Naive thymus-derived CD4-positive, alpha-beta T cell (primary cell): ENCODE measurements around the gene LRRC3C. TPM values are rescaled to one million over a fixed set of nuclear protein-coding genes. Genes with fewer than 3 reads are reported as not detected.
"Not testable (repeated sequence)": the region's sequence is repeated elsewhere in the genome, so short reads cannot be mapped to it uniquely, and the experiment has no call there.

Experiments
- ATAC-seq: fragments of 150-1000 bp; cut with Tn5 transposase; 2 replicates; pipeline ENCODE4 v1.10.0; 2021; ENCODE audit warnings: mild to moderate bottlenecking, moderate library complexity
- CTCF ChIA-PET: fragments of 350-600 bp; sonication (Branson Sonifier 250); formaldehyde crosslinking; loops from one replicate; lab custom pipeline; 2021; ENCODE audit warnings: antibody characterized with exemption; lab: Charles Lee
- POLR2A ChIA-PET: fragments of 350-600 bp; sonication (Branson Sonifier 250); formaldehyde crosslinking; loops from one replicate; lab custom pipeline; 2021; ENCODE audit warnings: antibody characterized with exemption, inconsistent platforms; lab: Charles Lee
- DNase-seq, 9 donors: peaks; one replicate each; pipeline versions ENCODE4 v3.0.0 to v3.0.0-alpha.2; 2020 to 2022; ENCODE audit warnings: mixed read lengths in 1 of 9
- H3K27ac ChIP-seq: one replicate; pipeline ENCODE4 v1.7.0; 2013; ENCODE audit warnings: mild to moderate bottlenecking, low read depth, low read length, moderate library complexity
- H3K27me3 ChIP-seq, 2 donors: one replicate each; pipeline ENCODE4 v1.7.0; 2013; ENCODE audit warnings: low read length in 2 of 2, mild to moderate bottlenecking in 2 of 2, moderate library complexity in 2 of 2; ENCODE audit not compliant: control insufficient read depth in 2 of 2, insufficient read depth in 2 of 2
- H3K36me3 ChIP-seq, 3 experiments: 1 replicate in 2 of 3; 2 replicates in 1 of 3; pipeline ENCODE4 v1.7.0; 2013; ENCODE audit warnings: low read length in 3 of 3, mild to moderate bottlenecking in 3 of 3, moderate library complexity in 1 of 3; ENCODE audit not compliant: insufficient read depth in 3 of 3, control insufficient read depth in 2 of 3
- H3K4me1 ChIP-seq, 2 donors: one replicate each; pipeline ENCODE4 v1.7.0; 2013; ENCODE audit warnings: low read length in 2 of 2, mild to moderate bottlenecking in 2 of 2, moderate library complexity in 1 of 2; ENCODE audit not compliant: control insufficient read depth in 2 of 2, insufficient read depth in 2 of 2
- H3K4me3 ChIP-seq: 2 replicates; pipeline ENCODE4 v1.7.0; 2013; ENCODE audit warnings: mild to moderate bottlenecking, low read length
- H3K9me3 ChIP-seq, 3 experiments: 1 replicate in 2 of 3; 2 replicates in 1 of 3; pipeline ENCODE4 v1.7.0; 2013; ENCODE audit warnings: low read length in 3 of 3; ENCODE audit not compliant: control insufficient read depth in 2 of 3
- H3K27ac Mint-ChIP-seq, 9 donors: one replicate each; pipeline ENCODE4 v1.8.0; 2020 to 2022; ENCODE audit warnings: mixed read lengths in 9 of 9, mild to moderate bottlenecking in 8 of 9, moderate library complexity in 5 of 9, inconsistent platforms in 2 of 9
- H3K27me3 Mint-ChIP-seq, 5 donors: one replicate each; pipeline ENCODE4 v1.8.0; 2021 to 2022; ENCODE audit warnings: mixed read lengths in 5 of 5, mild to moderate bottlenecking in 1 of 5
- H3K36me3 Mint-ChIP-seq, 5 donors: one replicate each; pipeline ENCODE4 v1.8.0; 2020 to 2022; ENCODE audit warnings: mixed read lengths in 5 of 5, mild to moderate bottlenecking in 3 of 5, inconsistent platforms in 1 of 5
- H3K4me1 Mint-ChIP-seq, 7 donors: one replicate each; pipeline ENCODE4 v1.8.0; 2020 to 2022; ENCODE audit warnings: mixed read lengths in 7 of 7, mild to moderate bottlenecking in 3 of 7, inconsistent platforms in 1 of 7
- H3K4me3 Mint-ChIP-seq, 10 donors: one replicate each; pipeline ENCODE4 v1.8.0; 2020 to 2022; ENCODE audit warnings: mild to moderate bottlenecking in 10 of 10, mixed read lengths in 10 of 10, moderate library complexity in 6 of 10, inconsistent platforms in 2 of 10
- H3K9me3 Mint-ChIP-seq, 11 donors: one replicate each; pipeline ENCODE4 v1.8.0; 2020 to 2022; ENCODE audit warnings: mixed read lengths in 11 of 11, mild to moderate bottlenecking in 4 of 11, inconsistent platforms in 1 of 11, moderate library complexity in 1 of 11
- intact Hi-C, 2 donors: fragments of 100-400 bp; cut with micrococcal nuclease; formaldehyde crosslinking; loops; one replicate each; pipeline ENCODE4 v1.15.1; 2023
- polyA plus RNA-seq, 2 donors: library from polyadenylated mRNA; unstranded; fragments of 300-500 nt; fragmentation: Illumina TruSeq; gene quantifications; one replicate each; pipeline ENCODE4 v1.2.3, GENCODE V29; 2021
- total RNA-seq, 6 experiments: library from RNA in 5 of 6; stranded (reverse) in 5 of 6; gene quantifications; 1 replicate in 5 of 6; 2 replicates in 1 of 6; pipeline ENCODE4 v1.2.3 and lab custom pipeline; 2021 to 2026

The LRRC3C gene
- total and polyA plus RNA-seq, 7 experiments from 2014 or later, result 0.27 TPM; not detected in 6

- Mint-ChIP-seq H3K27me3 (peaks cover 0 to 3% (median 0%) of the 10 kb centered on the region in 5 donors), H3K4me3 (peak overlapping the region in 1 of 10 donors; percentile 69), H3K27ac (peak overlapping the region in 5 of 9 donors; percentile 10 to 94 (median 86)), H3K9me3 (no peaks in the 10 kb centered on the region), H3K4me1 (peaks cover 5 to 23% (median 12%) of the 10 kb centered on the region in 7 donors), H3K36me3 (peaks cover 0 to 3% (median 0%) of the 10 kb centered on the region in 5 donors)
- Histone ChIP-seq H3K9me3 (no peaks in the 10 kb centered on the region), H3K27ac (no peak overlapping the region), H3K27me3 (no peaks in the 10 kb centered on the region), H3K4me3 (no peak overlapping the region), H3K4me1 (peaks cover 4 to 7% of the 10 kb centered on the region in 2 donors), H3K36me3 (no peaks in the 10 kb centered on the region)
- POLR2A ChIA-PET, result interaction anchor here (0.7 kb wide), 1 partner anchor 174 kb away, joined by 3 read pairs; no protein-coding TSS in a partner anchor
- ATAC-seq, result peak; percentile 87
- intact Hi-C loops, result loop anchor here in 1 of 2 donors (1.0 kb wide), 1 partner anchor 14 kb away; no protein-coding TSS in a partner anchor
- CTCF ChIA-PET, result interaction anchor here (0.6 kb wide), 1 partner anchor 320 kb away, joined by 6 read pairs; no protein-coding TSS in a partner anchor
- DNase-seq, result peak in 6 of 9 donors; percentile 21 to 80 (median 61)
Measured at GRCh38 chr17:39939588-39940419, 12.3 kb downstream of the LRRC3C start.

GRCh38 chr17:39943702-39944392, 16.3 kb downstream of the LRRC3C start:
- no peak overlapping the region for H3K4me3 Mint-ChIP-seq
- intact Hi-C loops, result no loop called here
- H3K36me3 ChIP-seq, result no peaks in the 10 kb centered on the region
- no peak overlapping the region for H3K27ac Mint-ChIP-seq
- H3K9me3 Mint-ChIP-seq, result no peaks in the 10 kb centered on the region
- CTCF ChIA-PET, result no interaction called here
- no peaks in the 10 kb centered on the region for H3K36me3 Mint-ChIP-seq
- H3K27me3 ChIP-seq, result no peaks in the 10 kb centered on the region
- H3K27me3 Mint-ChIP-seq, result no peaks in the 10 kb centered on the region
- POLR2A ChIA-PET, result interaction anchor here (1.0 kb wide), 1 partner anchor 16 kb away, joined by 3 read pairs; the partner anchor contains the start of genes LRRC3C and ORMDL3
- H3K27ac ChIP-seq, result no peak overlapping the region
- peaks cover 4 to 9% of the 10 kb centered on the region in 2 donors for H3K4me1 ChIP-seq
- ATAC-seq, result no peak
- no peak for DNase-seq
- H3K4me3 ChIP-seq, result no peak overlapping the region
- H3K9me3 ChIP-seq, result no peaks in the 10 kb centered on the region
- H3K4me1 Mint-ChIP-seq, result peaks cover 4 to 38% (median 24%) of the 10 kb centered on the region in 7 donors

GRCh38 chr17:39944393-39944711, 16.8 kb downstream of the LRRC3C start:
- Histone ChIP-seq H3K27ac (no peak overlapping the region), H3K9me3 (no peaks in the 10 kb centered on the region), H3K36me3 (no peaks in the 10 kb centered on the region), H3K27me3 (no peaks in the 10 kb centered on the region), H3K4me1 (peaks cover 4 to 10% of the 10 kb centered on the region in 2 donors), H3K4me3 (no peak overlapping the region)
- H3K4me1 Mint-ChIP-seq, result peaks cover 4 to 34% (median 27%) of the 10 kb centered on the region in 7 donors
- H3K9me3 Mint-ChIP-seq, result no peaks in the 10 kb centered on the region
- H3K27me3 Mint-ChIP-seq, result no peaks in the 10 kb centered on the region
- ChIA-PET POLR2A (no interaction called here), CTCF (no interaction called here)
- intact Hi-C loops, result no loop called here
- H3K27ac Mint-ChIP-seq, result no peak overlapping the region
- no peak for ATAC-seq
- no peak overlapping the region for H3K4me3 Mint-ChIP-seq
- DNase-seq, result no peak
- no peaks in the 10 kb centered on the region for H3K36me3 Mint-ChIP-seq

- no peaks in the 10 kb centered on the region for H3K9me3 Mint-ChIP-seq
- Histone ChIP-seq H3K36me3 (no peaks in the 10 kb centered on the region), H3K27me3 (no peaks in the 10 kb centered on the region), H3K27ac (no peak overlapping the region), H3K4me3 (no peak overlapping the region), H3K4me1 (peaks cover 0 to 4% of the 10 kb centered on the region in 2 donors), H3K9me3 (no peaks in the 10 kb centered on the region)
- no peak for ATAC-seq
- CTCF ChIA-PET, result interaction anchor here (0.6 to 1.5 kb wide), 2 partner anchors 11 to 499 kb away, joined by 4 to 6 read pairs; no protein-coding TSS in a partner anchor
- intact Hi-C loops, result no loop called here
- H3K27ac Mint-ChIP-seq, result no peak overlapping the region
- no peaks in the 10 kb centered on the region for H3K36me3 Mint-ChIP-seq
- peaks cover 0 to 5% (median 0%) of the 10 kb centered on the region in 5 donors for H3K27me3 Mint-ChIP-seq
- DNase-seq, result no peak
- POLR2A ChIA-PET, result interaction anchor here (0.6 to 1.3 kb wide), 2 partner anchors 19 to 29 kb away, joined by 3 read pairs; partner anchors contain the start of genes LRRC3C and ORMDL3
- H3K4me3 Mint-ChIP-seq, result no peak overlapping the region
- H3K4me1 Mint-ChIP-seq, result peaks cover under 1 to 28% (median 21%) of the 10 kb centered on the region in 7 donors
Measured at GRCh38 chr17:39946551-39947330, 19.2 kb downstream of the LRRC3C start.

GRCh38 chr17:39948489-39948828, 20.9 kb downstream of the LRRC3C start:
- H3K36me3 Mint-ChIP-seq, H3K27ac ChIP-seq, CTCF ChIA-PET, ATAC-seq, H3K27me3 Mint-ChIP-seq, H3K4me3 Mint-ChIP-seq, H3K27me3 ChIP-seq, intact Hi-C loops, POLR2A ChIA-PET, H3K9me3 ChIP-seq, H3K9me3 Mint-ChIP-seq, DNase-seq, H3K4me3 ChIP-seq, H3K36me3 ChIP-seq: not testable (repeated sequence)
- peaks cover 2 to 15% of the 10 kb centered on the region in 2 donors for H3K4me1 ChIP-seq
- H3K4me1 Mint-ChIP-seq, result peaks cover 5 to 39% (median 30%) of the 10 kb centered on the region in 7 donors
- H3K27ac Mint-ChIP-seq, result peak overlapping the region in 4 of 9 donors; percentile 20 to 70 (median 32)

- H3K4me1 ChIP-seq, result peaks cover 5 to 18% of the 10 kb centered on the region in 2 donors
- DNase-seq (no peak), ATAC-seq (no peak)
- no peaks in the 10 kb centered on the region for H3K27me3 ChIP-seq
- ChIA-PET CTCF (no interaction called here), POLR2A (no interaction called here)
- Mint-ChIP-seq H3K9me3 (no peaks in the 10 kb centered on the region), H3K4me1 (peaks cover 5 to 42% (median 33%) of the 10 kb centered on the region in 7 donors), H3K27me3 (peaks cover 0 to 7% (median 0%) of the 10 kb centered on the region in 5 donors), H3K36me3 (no peaks in the 10 kb centered on the region), H3K27ac (peak overlapping the region in 5 of 9 donors; percentile 20 to 70 (median 53)), H3K4me3 (no peak overlapping the region)
- intact Hi-C loops, result no loop called here
- H3K27ac ChIP-seq, result no peak overlapping the region
- no peak overlapping the region for H3K4me3 ChIP-seq
- H3K9me3 ChIP-seq, result no peaks in the 10 kb centered on the region
- no peaks in the 10 kb centered on the region for H3K36me3 ChIP-seq
Measured at GRCh38 chr17:39949028-39949427, 21.5 kb downstream of the LRRC3C start.
